Right lobe of liver (tissue), 6 donors: ENCODE data around the gene EWSR1. TPM values are rescaled to one million over a fixed set of nuclear protein-coding genes. Genes with fewer than 3 reads are reported as not detected.

Experiments used
- ATAC-seq, 4 donors: fragments of 200-7000 bp; cut with Tn5 transposase; one replicate each; pipeline ENCODE4 v1.9.1; 2020; ENCODE audit warnings: mild to moderate bottlenecking in 4 of 4, moderate library complexity in 4 of 4
- DNase-seq, 3 donors: peaks; one replicate each; pipeline ENCODE4 v3.0.0-alpha.2; 2020
- H3K27ac ChIP-seq, 3 donors: fragments of 200-600 bp; one replicate each; pipeline ENCODE4 v1.8.0; 2022
- H3K27me3 ChIP-seq, 2 donors: fragments of 200-600 bp; one replicate each; pipeline ENCODE4 v1.8.0; 2022
- H3K36me3 ChIP-seq, 4 donors: fragments of 200-600 bp; sonication (generic) in 1 of 4; one replicate each; pipeline versions ENCODE4 v1.5.1 to v1.8.0; 2017 to 2022; ENCODE audit warnings: control low read depth in 1 of 4
- H3K4me1 ChIP-seq, 4 donors: fragments of 200-600 bp; sonication (generic) in 1 of 4; one replicate each; pipeline versions ENCODE4 v1.5.1 to v1.8.0; 2017 to 2022; ENCODE audit warnings: control low read depth in 1 of 4
- H3K4me3 ChIP-seq, 3 donors: fragments of 200-600 bp; one replicate each; pipeline ENCODE4 v1.8.0; 2022
- H3K9me3 ChIP-seq, 4 donors: fragments of 200-600 bp; sonication (generic) in 1 of 4; one replicate each; pipeline versions ENCODE4 v1.5.1 to v1.8.0; 2017 to 2022; ENCODE audit warnings: control low read depth in 1 of 4
- CTCF ChIP-seq, 4 donors: fragments of 200-600 bp in 3 of 4; fragments of 450-650 bp in 1 of 4; IDR thresholded peaks; one replicate each; pipeline versions ENCODE4 v1.5.1 to v1.8.0; 2016 to 2022; ENCODE audit warnings: antibody characterized with exemption in 4 of 4, mild to moderate bottlenecking in 2 of 4
- POLR2A ChIP-seq: fragments of 450-650 bp; IDR thresholded peaks from one replicate; pipeline ENCODE4 v1.6.1; 2017; ENCODE audit warnings: antibody characterized with exemption, mild to moderate bottlenecking
- WGBS: methylation state at CpG from one replicate; pipeline ENCODE4 v1.1.6; 2018; ENCODE audit warnings: low coverage, low lambda C conversion rate; ENCODE audit not compliant: insufficient coverage; ENCODE audit errors: missing lambda C conversion rate; 5-methylcytosine and 5-hydroxymethylcytosine counted together
- intact Hi-C, 2 donors: fragments of 100-400 bp; cut with DNase I; formaldehyde crosslinking; loops; one replicate each; pipeline versions ENCODE4 v1.11.2 to v1.14.1; 2022
- total RNA-seq, 6 experiments: library from RNA; depleted of rRNA in 2 of 6; stranded (reverse); fragments of >200 nt in 2 of 6; fragmentation: NEBNext Ultra II Directional in 3 of 6; extraction: Animal tissue kit (Norgen Biotek cat#: 25700) in 3 of 6; gene quantifications; one replicate each; pipeline versions ENCODE4 v1.1.0 to v1.2.4, GENCODE V29; 2016 to 2023
- donor health status: DM: no; HTN: yes; CAD: no.
- donor health status: DM: no; HTN: no; CAD: no.
- donor health status: DM: no; HTN: no; CAD: no.
- donor health status: DM: no; HTN: yes; CAD: no.
- donor health status: DM: no; HTN: yes; CAD: no.

Gene EWSR1
- total RNA-seq, 6 experiments from 2014 or later = 75.0 to 112 (median 98.2) TPM

- no peaks in the 10 kb centered on the region for H3K9me3 ChIP-seq
- peaks cover 4 to 43% (median 16%) of the 10 kb centered on the region in 4 donors for H3K36me3 ChIP-seq
- intact Hi-C loops = no loop called here
- H3K27ac ChIP-seq = peak overlapping the region in 1 of 3 donors; percentile 88
- WGBS = 88% methylated on average over 3 of the region's 11 CpGs
- no peaks in the 10 kb centered on the region for H3K27me3 ChIP-seq
- TF ChIP-seq CTCF (IDR thresholded peaks at IDR 0.05) (no peak), POLR2A (no peak)
- H3K4me1 ChIP-seq = peaks cover 0 to 40% (median 17%) of the 10 kb centered on the region in 4 donors
- no peak overlapping the region for H3K4me3 ChIP-seq
- DNase-seq (no peak), ATAC-seq (no peak)
These were observed 67.6 kb downstream of the EWSR1 start for GRCh38 chr22:29335656-29336055.

GRCh38 chr22:29336751-29337490 lies 68.9 kb downstream of the EWSR1 start:
- intact Hi-C loops = no loop called here
- peak overlapping the region in 2 of 3 donors; percentile 9 to 37 for H3K4me3 ChIP-seq
- no peaks in the 10 kb centered on the region for H3K9me3 ChIP-seq
- peaks cover 7 to 46% (median 18%) of the 10 kb centered on the region in 4 donors for H3K36me3 ChIP-seq
- 10% methylated on average over 7 of the region's 14 CpGs for WGBS
- no peaks in the 10 kb centered on the region for H3K27me3 ChIP-seq
- H3K27ac ChIP-seq = peak overlapping the region; percentile 80 to 88 (median 80)
- ATAC-seq = peak; percentile 81 to 86 (median 84)
- H3K4me1 ChIP-seq = peaks cover 0 to 40% (median 17%) of the 10 kb centered on the region in 4 donors
- TF ChIP-seq CTCF (IDR thresholded peaks at IDR 0.05) (no peak), POLR2A (no peak)
- peak; percentile 65 to 92 (median 91) for DNase-seq

- no peak for TF ChIP-seq CTCF (IDR thresholded peaks at IDR 0.05)
- no peak for TF ChIP-seq POLR2A
- Histone ChIP-seq H3K27me3 (no peaks in the 10 kb centered on the region), H3K9me3 (no peaks in the 10 kb centered on the region), H3K4me1 (peaks cover 0 to 40% (median 17%) of the 10 kb centered on the region in 4 donors), H3K4me3 (peak overlapping the region in 1 of 3 donors; percentile 9), H3K27ac (peak overlapping the region; percentile 80 to 88 (median 80)), H3K36me3 (peaks cover 8 to 51% (median 19%) of the 10 kb centered on the region in 4 donors)
- 76% methylated on average over 7 of the region's 12 CpGs for WGBS
- ATAC-seq = peak in 2 of 4 donors; percentile 1
- no peak for DNase-seq
- intact Hi-C loops = no loop called here
These were observed 69.7 kb downstream of the EWSR1 start for GRCh38 chr22:29337631-29338284.

- WGBS = 51% methylated on average over 2 of the region's 6 CpGs
- Histone ChIP-seq H3K36me3 (peaks cover 8 to 48% (median 19%) of the 10 kb centered on the region in 4 donors), H3K27me3 (no peaks in the 10 kb centered on the region), H3K27ac (peak overlapping the region in 2 of 3 donors; percentile 80 to 88), H3K9me3 (no peaks in the 10 kb centered on the region), H3K4me3 (no peak overlapping the region), H3K4me1 (peaks cover 0 to 40% (median 17%) of the 10 kb centered on the region in 4 donors)
- no peak for ATAC-seq
- intact Hi-C loops = no loop called here
- no peak for TF ChIP-seq CTCF (IDR thresholded peaks at IDR 0.05)
- no peak for TF ChIP-seq POLR2A
- DNase-seq = no peak
These were observed 70.3 kb downstream of the EWSR1 start for GRCh38 chr22:29338398-29338797.
